ENCODE measurements around the gene TPO. TPM values are rescaled to one million over a fixed set of nuclear protein-coding genes. Genes with fewer than 3 reads are reported as not detected.

TPO gene
- total RNA-seq, 1 experiment from 2014 or later = not detected

- Histone ChIP-seq H3K4me2 (ENCODE audit: insufficient read depth, insufficient read length, low read length) (no peak overlapping the region), H2AFZ (ENCODE audit: low read length) (no peak overlapping the region), H4K20me1 (ENCODE audit: control insufficient read depth, insufficient read depth, insufficient read length) (no peaks in the 10 kb centered on the region), H4K5ac (ENCODE audit: insufficient read length, low read depth, low read length) (no peak overlapping the region), H3K9ac (ENCODE audit: extremely low read depth, insufficient read length, low read length) (no peak overlapping the region), H2AK5ac (ENCODE audit: insufficient read length, low read length) (no peak overlapping the region), H2BK15ac (ENCODE audit: low read depth, low read length) (no peak overlapping the region), H3K14ac (ENCODE audit: insufficient read depth, low read length) (no peak overlapping the region), H3K56ac (ENCODE audit: insufficient read length, low read depth, low read length) (no peak overlapping the region), H3K4me1 (ENCODE audit: insufficient read depth, low read length) (no peaks in the 10 kb centered on the region), H3K18ac (ENCODE audit: insufficient read length, low read depth, low read length) (no peak overlapping the region), H3K23me2 (ENCODE audit: insufficient read length, low read depth, low read length, poor library complexity, severe bottlenecking) (no peaks in the 10 kb centered on the region), H4K91ac (ENCODE audit: insufficient read length, low read depth, low read length) (no peak overlapping the region), H2BK12ac (ENCODE audit: insufficient read length, low read depth, low read length) (no peak overlapping the region), H3K4ac (ENCODE audit: low read depth, low read length) (no peak overlapping the region), H4K8ac (replicated peaks; ENCODE audit: insufficient read length, low read depth, low read length) (no peak overlapping the region), H3K79me2 (ENCODE audit: insufficient read depth, low read length) (peaks cover 1% of the 10 kb centered on the region; the same call in 1 of the 2 replicates), H3K23ac (ENCODE audit: insufficient read length, low read depth, low read length) (no peak overlapping the region), H3K27me3 (ENCODE audit: insufficient read depth, low read length) (no peaks in the 10 kb centered on the region; the same call in 1 of the 2 replicates), H3K9me3 (ENCODE audit: control insufficient read depth, low read depth, low read length) (no peaks in the 10 kb centered on the region), H3K27ac (ENCODE audit: insufficient read length, low read depth, low read length) (no peak overlapping the region), H3K79me1 (ENCODE audit: insufficient read depth, low read depth, low read length, poor library complexity, severe bottlenecking) (no peaks in the 10 kb centered on the region), H3T11ph (ENCODE audit: low read length) (no peak overlapping the region), H2BK5ac (ENCODE audit: insufficient read length, low read length) (no peak overlapping the region), H2BK120ac (ENCODE audit: low read depth, low read length, poor library complexity, severe bottlenecking) (no peak overlapping the region), H2BK20ac (ENCODE audit: low read depth, low read length, poor library complexity, severe bottlenecking) (no peak overlapping the region)
- Mint-ChIP-seq H3K4me3 (no peak overlapping the region), H3K27me3 (ENCODE audit: low read depth) (peaks cover 20% of the 10 kb centered on the region), H3K9me3 (no peaks in the 10 kb centered on the region), H3K4me1 (peaks cover 0 to 6% of the 10 kb centered on the region in 2 experiments; a peak in 2 of 4 replicates), H3K36me3 (ENCODE audit: insufficient read depth in 1 of 3, low read depth in 3 of 3) (no peaks in the 10 kb centered on the region), H3K27ac (no peak overlapping the region)
- no peak for DNase-seq
- no peak for TF ChIP-seq CTCF (conservative IDR thresholded peaks at IDR 0.05)
- no CpG with 5 or more reads among the region's 15 CpGs for WGBS (ENCODE audit: extremely low coverage, insufficient read length, low lambda C conversion rate)
These were observed 135.8 kb downstream of the TPO start for GRCh38 chr2:1548910-1549673.

Data from H9 (cell line).